HEK293 (cell line): Measurements from ENCODE around the gene TCAF1.

Source experiments
- CTCF ChIA-PET: fragments of 350-600 bp; formaldehyde crosslinking; extraction: SDS; loops from one replicate; lab custom pipeline; 2021; ENCODE audit warnings: antibody characterized with exemption; lab: Yijun Ruan, JAX
- POLR2A ChIA-PET: fragments of 300-600 bp; formaldehyde crosslinking; extraction: SDS; loops from one replicate; lab custom pipeline; 2020; ENCODE audit warnings: antibody characterized with exemption, inconsistent platforms; lab: Yijun Ruan, JAX
- H3K27ac ChIP-seq: fragments of 200-500 bp; sonication (Bioruptor generic); 2 replicates; pipeline ENCODE4 v1.5.1; 2014; ENCODE audit warnings: low read depth, low read length, control low read depth, inconsistent platforms; ENCODE audit errors: extremely low read depth
- H3K36me3 ChIP-seq, 2 experiments: fragments of 200-500 bp in 1 of 2; sonication (Bioruptor generic) in 1 of 2; 1 replicate in 1 of 2; 2 replicates in 1 of 2; pipeline ENCODE4 v1.5.1; 2014 to 2017; ENCODE audit warnings: inconsistent platforms in 2 of 2, low read length in 2 of 2; ENCODE audit not compliant: control insufficient read depth in 2 of 2, insufficient read depth in 1 of 2
- H3K4me1 ChIP-seq: fragments of 200-500 bp; sonication (Bioruptor generic); 2 replicates; pipeline ENCODE4 v1.5.1; 2014; ENCODE audit warnings: mild to moderate bottlenecking, low read length, inconsistent platforms; ENCODE audit not compliant: control insufficient read depth, insufficient read depth
- H3K4me3 ChIP-seq: 2 replicates; pipeline ENCODE4 v1.5.1; 2011; ENCODE audit warnings: low read depth, mild to moderate bottlenecking, control low read depth, low read length, moderate library complexity
- H3K9me3 ChIP-seq: fragments of 200-500 bp; sonication (Bioruptor generic); 2 replicates; pipeline ENCODE4 v1.5.1; 2014; ENCODE audit warnings: low read depth, low read length, inconsistent platforms; ENCODE audit not compliant: control insufficient read depth, insufficient read depth
- AEBP2 ChIP-seq: fragments of 450-650 bp; formaldehyde crosslinking; IDR thresholded peaks from 2 replicates; pipeline ENCODE4 v1.5.1; 2016; ENCODE audit warnings: missing biosample characterization, missing genetic modification characterization, borderline replicate concordance
- IKZF3 ChIP-seq: fragments of 450-650 bp; IDR thresholded peaks from 2 replicates; pipeline ENCODE4 v1.5.0; 2018; ENCODE audit warnings: missing biosample characterization, mild to moderate bottlenecking, missing genetic modification characterization, moderate library complexity
- KLF1 ChIP-seq: fragments of 450-650 bp; formaldehyde crosslinking; IDR thresholded peaks from 2 replicates; pipeline ENCODE4 v1.5.1; 2016; ENCODE audit warnings: missing biosample characterization, missing genetic modification characterization
- KLF7 ChIP-seq: fragments of 450-650 bp; formaldehyde crosslinking; IDR thresholded peaks from 2 replicates; pipeline ENCODE4 v1.5.1; 2016; ENCODE audit warnings: missing biosample characterization, missing genetic modification characterization, borderline replicate concordance
- PBX3 ChIP-seq: sonication (generic); formaldehyde crosslinking; IDR thresholded peaks from 2 replicates; pipeline ENCODE4 v1.8.1; 2022; ENCODE audit warnings: mild to moderate bottlenecking, moderate library complexity, missing genetic modification reagents
- SCRT1 ChIP-seq: fragments of 450-650 bp; formaldehyde crosslinking; IDR thresholded peaks from 2 replicates; pipeline ENCODE4 v1.5.1; 2016; ENCODE audit warnings: missing biosample characterization, missing genetic modification characterization, borderline replicate concordance
- SETDB1 ChIP-seq: IDR thresholded peaks from one replicate; pipeline ENCODE4 v1.6.1; 2017; ENCODE audit warnings: mild to moderate bottlenecking, low read length, moderate library complexity, mixed read lengths; ENCODE audit not compliant: insufficient read length
- SP7 ChIP-seq: fragments of 450-650 bp; formaldehyde crosslinking; IDR thresholded peaks from 2 replicates; pipeline ENCODE4 v1.5.1; 2016; ENCODE audit warnings: missing biosample characterization, missing genetic modification characterization
- TCF7L2 ChIP-seq: IDR thresholded peaks from 2 replicates; pipeline ENCODE4 v1.6.1; 2011; ENCODE audit warnings: low read depth, mild to moderate bottlenecking, inconsistent platforms, low read length, moderate library complexity, borderline replicate concordance
- YY2 ChIP-seq: fragments of 450-650 bp; formaldehyde crosslinking; IDR thresholded peaks from 2 replicates; pipeline ENCODE4 v1.5.1; 2016; ENCODE audit warnings: missing biosample characterization, missing genetic modification characterization
- ZFP69B ChIP-seq: fragments of 450-650 bp; formaldehyde crosslinking; IDR thresholded peaks from 2 replicates; pipeline ENCODE4 v1.5.1; 2016; ENCODE audit warnings: missing biosample characterization, missing genetic modification characterization
- ZNF10 ChIP-seq: fragments of 450-650 bp; formaldehyde crosslinking; IDR thresholded peaks from 2 replicates; pipeline ENCODE4 v1.5.1; 2017; ENCODE audit warnings: missing biosample characterization, missing genetic modification characterization
- ZNF112 ChIP-seq: fragments of 450-650 bp; formaldehyde crosslinking; IDR thresholded peaks from 2 replicates; pipeline ENCODE4 v1.5.0; 2017; ENCODE audit warnings: missing biosample characterization, missing genetic modification characterization
- ZNF114 ChIP-seq: fragments of 450-650 bp; formaldehyde crosslinking; IDR thresholded peaks from 2 replicates; pipeline ENCODE4 v1.5.0; 2017; ENCODE audit warnings: missing biosample characterization, missing genetic modification characterization
- ZNF133 ChIP-seq: fragments of 450-650 bp; formaldehyde crosslinking; IDR thresholded peaks from 2 replicates; pipeline ENCODE4 v1.5.1; 2016; ENCODE audit warnings: missing biosample characterization, missing genetic modification characterization
- ZNF23 ChIP-seq: fragments of 450-650 bp; formaldehyde crosslinking; IDR thresholded peaks from 2 replicates; pipeline ENCODE4 v1.5.1; 2016; ENCODE audit warnings: missing biosample characterization, missing genetic modification characterization, borderline replicate concordance
- ZNF292 ChIP-seq: fragments of 450-650 bp; formaldehyde crosslinking; IDR thresholded peaks from 2 replicates; pipeline ENCODE4 v1.5.1; 2016; ENCODE audit warnings: low read depth, missing biosample characterization, missing genetic modification characterization, borderline replicate concordance
- ZNF362 ChIP-seq: fragments of 450-650 bp; formaldehyde crosslinking; IDR thresholded peaks from 2 replicates; pipeline ENCODE4 v1.5.1; 2016; ENCODE audit warnings: missing biosample characterization, missing genetic modification characterization
- ZNF37A ChIP-seq: fragments of 450-650 bp; IDR thresholded peaks from 2 replicates; pipeline ENCODE4 v1.5.1; 2018; ENCODE audit warnings: missing biosample characterization, missing genetic modification characterization
- ZNF394 ChIP-seq: fragments of 450-650 bp; formaldehyde crosslinking; IDR thresholded peaks from 2 replicates; pipeline ENCODE4 v1.5.1; 2016; ENCODE audit warnings: missing biosample characterization, missing genetic modification characterization, mild to moderate bottlenecking, moderate library complexity, borderline replicate concordance
- ZNF404 ChIP-seq: fragments of 450-650 bp; formaldehyde crosslinking; IDR thresholded peaks from 2 replicates; pipeline ENCODE4 v1.5.1; 2017; ENCODE audit warnings: missing biosample characterization, missing genetic modification characterization
- ZNF529 ChIP-seq: fragments of 450-650 bp; formaldehyde crosslinking; IDR thresholded peaks from 2 replicates; pipeline ENCODE4 v1.5.1; 2017; ENCODE audit warnings: missing genetic modification characterization, missing biosample characterization; ENCODE audit not compliant: insufficient replicate concordance
- ZNF555 ChIP-seq: fragments of 450-650 bp; formaldehyde crosslinking; conservative IDR thresholded peaks from 2 replicates; pipeline ENCODE4 v1.5.1; 2017; ENCODE audit warnings: missing biosample characterization, mild to moderate bottlenecking, missing genetic modification characterization, inconsistent platforms
- ZNF558 ChIP-seq: fragments of 450-650 bp; formaldehyde crosslinking; IDR thresholded peaks from 2 replicates; pipeline ENCODE4 v1.5.1; 2016; ENCODE audit warnings: missing biosample characterization, missing genetic modification characterization
- ZNF624 ChIP-seq: fragments of 450-650 bp; formaldehyde crosslinking; IDR thresholded peaks from 2 replicates; pipeline ENCODE4 v1.5.1; 2017; ENCODE audit warnings: missing biosample characterization, missing genetic modification characterization
- ZNF629 ChIP-seq: fragments of 450-650 bp; formaldehyde crosslinking; IDR thresholded peaks from 2 replicates; pipeline ENCODE4 v1.5.1; 2017; ENCODE audit warnings: missing biosample characterization, missing genetic modification characterization
- ZNF658 ChIP-seq: fragments of 450-650 bp; formaldehyde crosslinking; IDR thresholded peaks from 2 replicates; pipeline ENCODE4; 2016; ENCODE audit warnings: missing biosample characterization, missing genetic modification characterization
- ZNF660 ChIP-seq: fragments of 450-650 bp; IDR thresholded peaks from 2 replicates; pipeline ENCODE4 v1.5.1; 2018; ENCODE audit warnings: missing biosample characterization, mild to moderate bottlenecking, missing genetic modification characterization
- ZNF791 ChIP-seq: fragments of 450-650 bp; formaldehyde crosslinking; IDR thresholded peaks from 2 replicates; pipeline ENCODE4 v1.5.1; 2016; ENCODE audit warnings: missing biosample characterization, missing genetic modification characterization

The TCAF1 gene

GRCh38 chr7:143929224-143929920 is 27.4 kb upstream of the TCAF1 start:
- POLR2A ChIA-PET, result interaction anchor here (0.8 kb wide), 1 partner anchor 27 kb away, joined by 3 read pairs; the partner anchor contains the start of gene TCAF1

GRCh38 chr7:143924851-143925250 is 22.9 kb upstream of the TCAF1 start:
- TF ChIP-seq ZNF10 (tag by site-specific recombination) (no peak), ZNF114 (tag by site-specific recombination) (no peak), ZNF555 (no peak), ZNF558 (tag by site-specific recombination) (no peak), KLF7 (tag by site-specific recombination) (no peak), ZNF394 (tag by site-specific recombination) (no peak), ZNF624 (tag by site-specific recombination) (no peak), KLF1 (tag by site-specific recombination) (no peak), SCRT1 (no peak), ZNF404 (tag by site-specific recombination) (no peak), ZNF660 (tag by site-specific recombination) (no peak), ZFP69B (tag by site-specific recombination) (no peak)
- TF ChIP-seq, all 188 proteins: peak for 0
- Histone ChIP-seq H3K36me3 (no peaks in the 10 kb centered on the region), H3K4me1 (no peaks in the 10 kb centered on the region), H3K9me3 (no peaks in the 10 kb centered on the region), H3K27ac (no peak overlapping the region), H3K4me3 (no peak overlapping the region)
- CTCF ChIA-PET, result no interaction called here
- POLR2A ChIA-PET, result interaction anchor here (1.9 kb wide), 1 partner anchor 23 kb away, joined by 7 read pairs; the partner anchor contains the start of gene TCAF1

More at GRCh38 chr7:143929224-143929920, 27.4 kb upstream of the TCAF1 start:
- H3K4me1 ChIP-seq, result no peaks in the 10 kb centered on the region
- no peaks in the 10 kb centered on the region for H3K9me3 ChIP-seq
- CTCF ChIA-PET, result interaction anchor here (0.6 to 1.5 kb wide), 2 partner anchors 28 to 1526 kb away, joined by 5 to 6 read pairs; no protein-coding TSS in a partner anchor
- H3K27ac ChIP-seq, result no peak overlapping the region
- no peak overlapping the region for H3K4me3 ChIP-seq
- no peak for TF ChIP-seq AEBP2
- TF ChIP-seq ZNF292 (tag by site-specific recombination), result no peak
- TF ChIP-seq IKZF3, result no peak
- no peak for TF ChIP-seq ZNF23 (tag by site-specific recombination)
- TF ChIP-seq SP7 (tag by site-specific recombination), result no peak
- TF ChIP-seq SETDB1, result no peak
- no peaks in the 10 kb centered on the region for H3K36me3 ChIP-seq

DNA sequence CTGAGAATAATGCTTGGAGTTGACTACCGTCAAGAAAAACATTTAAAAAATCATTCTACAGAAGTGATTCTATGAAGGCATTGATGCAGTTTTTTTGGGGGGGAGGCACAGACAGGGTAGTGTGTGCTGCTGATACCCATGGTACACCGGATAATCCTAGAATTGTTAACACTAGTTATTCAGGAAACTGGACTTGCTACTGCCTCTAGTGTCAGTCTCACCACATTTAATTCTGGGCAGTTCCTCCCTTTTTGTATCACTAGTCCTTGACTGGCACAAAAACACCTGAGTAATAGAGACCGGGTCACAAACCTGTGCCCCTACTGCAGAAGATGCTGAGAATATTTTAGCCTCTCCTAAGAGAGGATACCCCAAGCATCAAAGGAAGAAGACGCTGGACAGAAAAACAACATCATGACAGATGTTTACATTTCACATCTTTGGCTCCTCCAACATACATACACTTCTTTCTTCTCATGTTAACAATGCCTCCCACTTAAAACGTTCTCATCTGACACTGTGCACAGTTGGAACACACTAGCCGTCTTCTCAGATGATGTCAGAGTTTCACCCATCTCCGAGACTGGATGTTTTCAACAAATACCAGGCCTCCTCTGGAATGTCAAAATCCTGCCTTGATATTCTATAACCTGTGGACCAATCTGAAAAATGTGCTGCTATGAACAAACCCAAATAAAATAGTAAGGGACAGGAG is 13.1 kb upstream of the TCAF1 start:
- Histone ChIP-seq H3K27ac (no peak overlapping the region), H3K4me3 (no peak overlapping the region), H3K4me1 (no peaks in the 10 kb centered on the region), H3K9me3 (no peaks in the 10 kb centered on the region), H3K36me3 (no peaks in the 10 kb centered on the region)
- POLR2A ChIA-PET, result interaction anchor here (0.6 kb wide), 1 partner anchor 13 kb away, joined by 3 read pairs; the partner anchor contains the start of gene TCAF1
- CTCF ChIA-PET, result interaction anchor here (1.1 kb wide), 1 partner anchor 13 kb away, joined by 5 read pairs; the partner anchor contains the start of gene TCAF1
- no peak for TF ChIP-seq PBX3 (CRISPR knock-in tag)
- no peak for TF ChIP-seq ZNF133 (tag by site-specific recombination)
- TF ChIP-seq ZNF362 (tag by site-specific recombination), result no peak
- no peak for TF ChIP-seq ZNF791 (tag by site-specific recombination)
- TF ChIP-seq ZNF394 (tag by site-specific recombination), result no peak
- no peak for TF ChIP-seq YY2
- no peak for TF ChIP-seq ZNF37A (tag by site-specific recombination)
- TF ChIP-seq ZNF112 (tag by site-specific recombination), result no peak
- no peak for TF ChIP-seq ZNF529 (tag by site-specific recombination)
- no peak for TF ChIP-seq ZNF658 (tag by site-specific recombination)
- no peak for TF ChIP-seq ZNF629 (tag by site-specific recombination)
- no peak for TF ChIP-seq TCF7L2
